Gastrocnemius medialis (tissue), 4 donors: ENCODE data around the gene SPATA31D3. TPM values are rescaled to one million over a fixed set of nuclear protein-coding genes. Genes with fewer than 3 reads are reported as not detected.
"Not testable (repeated sequence)": the region's sequence is repeated elsewhere in the genome, so short reads cannot be mapped to it uniquely, and the experiment has no call there.

ENCODE experiments used
- ATAC-seq, 2 donors: fragments of 150-250 bp; one replicate each; pipeline ENCODE4 v1.9.1; 2016
- DNase-seq, 2 donors: peaks; one replicate each; pipeline ENCODE4 v3.0.0-alpha.2; 2019
- H3K27ac ChIP-seq, 4 donors: fragments of 200-600 bp; sonication (generic); 1 replicate in 1 of 4; 2 replicates in 3 of 4; pipeline ENCODE4 v1.5.1; 2016 to 2018; ENCODE audit warnings: mild to moderate bottlenecking in 2 of 4, moderate library complexity in 1 of 4
- H3K27me3 ChIP-seq, 3 donors: fragments of 200-600 bp; sonication (generic) in 2 of 3; 1 replicate in 1 of 3; 2 replicates in 2 of 3; pipeline versions ENCODE4 v1.5.1 to v1.6.0; 2016 to 2019; ENCODE audit warnings: mild to moderate bottlenecking in 1 of 3, moderate library complexity in 1 of 3
- H3K36me3 ChIP-seq, 2 donors: fragments of 200-600 bp; sonication (generic) in 1 of 2; one replicate each; pipeline ENCODE4 v1.5.1; 2017 to 2018
- H3K4me1 ChIP-seq, 2 donors: fragments of 200-600 bp; sonication (generic) in 1 of 2; one replicate each; pipeline ENCODE4 v1.5.1; 2016 to 2017; ENCODE audit warnings: mild to moderate bottlenecking in 2 of 2
- H3K4me3 ChIP-seq, 4 donors: fragments of 200-600 bp; sonication (generic) in 3 of 4; 1 replicate in 1 of 4; 2 replicates in 3 of 4; pipeline ENCODE4 v1.5.1; 2016 to 2019; ENCODE audit warnings: mild to moderate bottlenecking in 2 of 4
- H3K9me3 ChIP-seq, 3 donors: fragments of 200-600 bp; sonication (generic) in 2 of 3; 1 replicate in 1 of 3; 2 replicates in 2 of 3; pipeline ENCODE4 v1.5.1; 2016 to 2019
- POLR2A ChIP-seq, 2 donors: fragments of 450-650 bp; IDR thresholded peaks; one replicate each; pipeline ENCODE4 v1.6.1; 2017; ENCODE audit warnings: antibody characterized with exemption in 2 of 2, mild to moderate bottlenecking in 2 of 2, moderate library complexity in 2 of 2
- in situ Hi-C, 4 donors: fragments of 200-750 bp; cut with MboI; loops; one replicate each; pipeline versions ENCODE4 v1.15.0 to v1.8.0; 2017; ENCODE audit warnings: low sequenced_read_pairs in 4 of 4
- intact Hi-C: fragments of 100-400 bp; cut with DNase I; formaldehyde crosslinking; loops from one replicate; pipeline ENCODE4 v1.15.1; 2023; ENCODE audit warnings: low total_unique reads
- total RNA-seq, 4 donors: library from RNA; depleted of rRNA; stranded (reverse); fragments of >200 nt; gene quantifications; one replicate each; pipeline versions ENCODE4 v1.1.0 to v1.2.3, GENCODE V29; 2016
- TF ChIP-seq, protein P1 (sequence below), 5 experiments: fragments of 450-650 bp in 3 of 5; fragments of 200-600 bp in 2 of 5; sonication (generic) in 2 of 5; IDR thresholded peaks in 4 of 5; conservative IDR thresholded peaks in 1 of 5; 1 replicate in 4 of 5; 2 replicates in 1 of 5; pipeline ENCODE4 v1.5.1; 2016 to 2019; ENCODE audit warnings: antibody characterized with exemption in 5 of 5, mild to moderate bottlenecking in 3 of 5, moderate library complexity in 3 of 5

Gene SPATA31D3
- total RNA-seq, 4 donors from 2014 or later: not detected

DNA sequence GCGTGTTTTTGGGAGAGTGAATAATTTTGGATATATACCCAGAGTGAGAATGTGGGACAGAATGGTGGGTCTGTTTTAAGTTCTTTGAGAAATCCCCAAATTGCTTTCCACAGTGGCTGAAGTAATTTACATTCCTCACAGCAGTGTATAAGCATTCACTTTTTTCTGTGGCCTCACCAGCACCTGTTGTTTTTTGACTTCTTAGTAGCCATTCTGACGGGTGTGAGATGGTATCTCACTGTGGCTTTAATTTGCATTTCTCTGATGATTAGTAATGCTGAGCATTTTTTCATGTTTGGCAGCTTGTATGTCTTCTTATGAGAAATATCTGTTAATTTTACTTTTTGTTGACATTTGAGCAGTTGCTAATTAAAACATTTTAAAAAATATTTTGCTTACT is 35.9 kb downstream of the SPATA31D3 start:
- in situ Hi-C loops: no loop called here
- TF ChIP-seq, protein P1, sequence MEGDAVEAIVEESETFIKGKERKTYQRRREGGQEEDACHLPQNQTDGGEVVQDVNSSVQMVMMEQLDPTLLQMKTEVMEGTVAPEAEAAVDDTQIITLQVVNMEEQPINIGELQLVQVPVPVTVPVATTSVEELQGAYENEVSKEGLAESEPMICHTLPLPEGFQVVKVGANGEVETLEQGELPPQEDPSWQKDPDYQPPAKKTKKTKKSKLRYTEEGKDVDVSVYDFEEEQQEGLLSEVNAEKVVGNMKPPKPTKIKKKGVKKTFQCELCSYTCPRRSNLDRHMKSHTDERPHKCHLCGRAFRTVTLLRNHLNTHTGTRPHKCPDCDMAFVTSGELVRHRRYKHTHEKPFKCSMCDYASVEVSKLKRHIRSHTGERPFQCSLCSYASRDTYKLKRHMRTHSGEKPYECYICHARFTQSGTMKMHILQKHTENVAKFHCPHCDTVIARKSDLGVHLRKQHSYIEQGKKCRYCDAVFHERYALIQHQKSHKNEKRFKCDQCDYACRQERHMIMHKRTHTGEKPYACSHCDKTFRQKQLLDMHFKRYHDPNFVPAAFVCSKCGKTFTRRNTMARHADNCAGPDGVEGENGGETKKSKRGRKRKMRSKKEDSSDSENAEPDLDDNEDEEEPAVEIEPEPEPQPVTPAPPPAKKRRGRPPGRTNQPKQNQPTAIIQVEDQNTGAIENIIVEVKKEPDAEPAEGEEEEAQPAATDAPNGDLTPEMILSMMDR (IDR thresholded peaks at IDR 0.05 in 4 of 5, conservative IDR thresholded peaks at IDR 0.05 in 1 of 5): no peak
- TF ChIP-seq POLR2A (IDR thresholded peaks at IDR 0.05): no peak
- intact Hi-C loops: no loop called here

DNA sequence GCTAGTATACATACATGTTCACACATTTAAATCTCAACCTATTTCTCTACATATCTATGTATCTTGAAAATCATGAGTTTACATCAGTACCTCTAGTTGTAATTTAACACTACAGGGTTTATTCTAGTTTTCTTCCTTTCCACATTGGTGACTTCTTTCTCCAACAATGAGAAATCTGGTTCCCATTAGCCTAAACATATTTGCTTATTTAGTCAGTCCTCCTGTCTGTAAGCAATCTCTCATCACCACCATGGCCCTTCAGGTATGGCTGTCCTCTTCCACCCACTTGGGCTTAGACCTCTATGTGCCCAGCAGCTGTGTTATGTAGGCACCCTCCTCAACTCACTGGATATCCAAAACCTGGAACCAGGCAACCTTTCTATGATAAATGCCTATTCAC is 37.3 kb downstream of the SPATA31D3 start:
- no peak for DNase-seq
- no peak overlapping the region for H3K4me3 ChIP-seq
- no peak overlapping the region for H3K27ac ChIP-seq
- no peak for ATAC-seq
- no peaks in the 10 kb centered on the region for H3K9me3 ChIP-seq
- H3K36me3 ChIP-seq: no peaks in the 10 kb centered on the region
- no peak for TF ChIP-seq POLR2A (IDR thresholded peaks at IDR 0.05)
- TF ChIP-seq, protein P1 (IDR thresholded peaks at IDR 0.05 in 4 of 5, conservative IDR thresholded peaks at IDR 0.05 in 1 of 5): no peak
- no peaks in the 10 kb centered on the region for H3K4me1 ChIP-seq
- intact Hi-C loops (no loop called here), in situ Hi-C loops (no loop called here)
- no peaks in the 10 kb centered on the region for H3K27me3 ChIP-seq

More for the DNA sequence above, 35.9 kb downstream of the SPATA31D3 start:
- Histone ChIP-seq H3K36me3 (no peaks in the 10 kb centered on the region), H3K27me3 (no peaks in the 10 kb centered on the region), H3K9me3 (no peaks in the 10 kb centered on the region), H3K4me1 (peaks cover 0 to 9% of the 10 kb centered on the region in 2 donors), H3K4me3 (no peak overlapping the region), H3K27ac (no peak overlapping the region)
- ATAC-seq (no peak), DNase-seq (no peak)

DNA sequence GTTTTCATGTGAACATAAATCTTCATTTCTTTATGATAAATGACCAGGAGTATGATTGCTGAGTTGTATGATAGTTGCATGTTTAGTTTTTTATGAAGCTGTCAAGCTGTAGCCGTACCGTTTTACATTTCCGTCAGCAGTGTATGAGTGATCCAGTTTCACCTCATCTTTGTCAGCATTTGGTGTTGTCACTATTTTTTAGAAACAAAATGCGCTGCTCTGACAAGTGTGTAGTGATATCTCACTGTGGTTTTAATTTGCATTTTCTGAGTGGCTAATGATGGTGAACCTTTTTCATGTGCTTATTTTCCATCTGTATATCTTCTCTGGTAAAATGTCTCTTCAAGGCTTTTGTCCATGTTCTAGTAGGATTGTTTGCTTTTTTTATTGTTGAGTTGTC is 38.6 kb downstream of the SPATA31D3 start:
- Histone ChIP-seq H3K9me3 (no peaks in the 10 kb centered on the region), H3K27ac (no peak overlapping the region), H3K4me1 (no peaks in the 10 kb centered on the region), H3K36me3 (no peaks in the 10 kb centered on the region), H3K27me3 (no peaks in the 10 kb centered on the region), H3K4me3 (no peak overlapping the region)
- in situ Hi-C loops (no loop called here), intact Hi-C loops (no loop called here)
- no peak for DNase-seq
- TF ChIP-seq, protein P1 (IDR thresholded peaks at IDR 0.05 in 4 of 5, conservative IDR thresholded peaks at IDR 0.05 in 1 of 5): no peak
- no peak for TF ChIP-seq POLR2A (IDR thresholded peaks at IDR 0.05)
- ATAC-seq: no peak

DNA sequence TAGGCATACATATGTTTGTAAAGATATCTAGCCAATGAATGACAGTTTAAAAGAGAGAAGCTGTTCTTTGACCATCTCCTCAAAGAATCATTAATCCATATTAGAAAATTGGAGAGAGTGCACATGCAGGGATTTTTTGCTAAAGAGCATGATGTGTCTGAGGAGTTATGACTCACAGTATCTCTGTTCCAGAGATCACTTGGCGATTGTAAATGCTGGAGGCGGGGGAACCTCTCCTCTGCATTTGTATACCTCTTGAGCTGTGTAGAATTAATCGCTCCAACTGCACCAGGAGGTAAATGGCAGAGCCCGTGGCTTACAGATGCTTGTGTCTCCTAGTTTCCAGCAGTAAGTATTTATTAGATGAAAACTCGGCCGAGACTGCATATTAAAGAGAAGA is 41.6 kb downstream of the SPATA31D3 start:
- TF ChIP-seq POLR2A (IDR thresholded peaks at IDR 0.05): no peak
- TF ChIP-seq, protein P1 (IDR thresholded peaks at IDR 0.05 in 4 of 5, conservative IDR thresholded peaks at IDR 0.05 in 1 of 5): no peak

DNA sequence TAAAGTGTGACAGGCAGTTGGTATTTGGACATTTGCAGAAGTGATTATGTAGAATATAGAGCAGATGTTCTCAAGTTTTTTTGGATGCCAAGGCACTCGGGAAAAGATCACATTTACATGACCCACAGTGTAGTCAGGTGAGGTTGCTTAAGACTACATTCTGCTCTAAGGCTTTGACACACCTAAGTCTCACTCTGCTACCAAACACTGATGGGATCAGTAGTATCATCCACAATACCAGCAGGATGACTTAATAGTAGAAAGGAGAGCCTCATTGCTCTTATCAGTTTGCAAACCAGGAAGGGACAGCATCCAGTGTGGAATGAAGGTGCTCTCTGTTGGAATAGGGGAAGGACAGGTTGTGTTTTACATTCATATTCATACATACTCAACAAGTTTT is 42.8 kb downstream of the SPATA31D3 start:
- Histone ChIP-seq H3K36me3 (no peaks in the 10 kb centered on the region), H3K27ac (no peak overlapping the region), H3K27me3 (no peaks in the 10 kb centered on the region), H3K4me3 (no peak overlapping the region), H3K4me1 (no peaks in the 10 kb centered on the region), H3K9me3 (no peaks in the 10 kb centered on the region)
- ATAC-seq: no peak
- in situ Hi-C loops (no loop called here), intact Hi-C loops (no loop called here)
- TF ChIP-seq POLR2A (IDR thresholded peaks at IDR 0.05): no peak
- TF ChIP-seq, protein P1 (IDR thresholded peaks at IDR 0.05 in 4 of 5, conservative IDR thresholded peaks at IDR 0.05 in 1 of 5): no peak
- DNase-seq: no peak

More for the DNA sequence above, 41.6 kb downstream of the SPATA31D3 start:
- intact Hi-C loops: no loop called here
- no peaks in the 10 kb centered on the region for H3K27me3 ChIP-seq
- DNase-seq (no peak), ATAC-seq (no peak)
- H3K36me3 ChIP-seq: no peaks in the 10 kb centered on the region
- H3K9me3 ChIP-seq: no peaks in the 10 kb centered on the region
- in situ Hi-C loops: no loop called here
- H3K4me3 ChIP-seq: no peak overlapping the region
- H3K4me1 ChIP-seq: no peaks in the 10 kb centered on the region
- H3K27ac ChIP-seq: no peak overlapping the region

DNA sequence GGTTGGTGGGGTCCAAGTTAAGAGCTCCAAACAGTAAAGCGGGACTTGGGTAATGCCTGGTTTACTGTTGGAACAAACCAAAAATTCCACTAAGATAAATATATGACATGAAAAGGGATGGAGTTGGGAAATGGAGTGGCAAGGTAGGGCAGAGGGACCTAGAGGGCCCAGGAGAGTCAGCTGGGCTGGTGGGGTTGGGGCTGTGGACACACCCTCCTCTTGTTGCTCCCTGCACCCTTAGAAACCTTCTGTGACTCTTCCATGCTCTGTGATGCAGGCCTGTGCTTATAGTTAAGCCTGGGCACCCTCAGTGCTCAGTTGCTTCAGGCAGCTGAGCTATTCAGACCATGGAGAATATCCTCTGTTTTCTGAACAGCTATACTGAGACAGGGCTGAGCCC is 45.2 kb downstream of the SPATA31D3 start, which contains the start of gene SPATA31D1:
TSS of gene SPATA31D1 (plus strand) at position 301 of the 400 bp plus-strand sequence. CDS start at position 348, 47 bp downstream.
- ATAC-seq, intact Hi-C loops, DNase-seq, in situ Hi-C loops, H3K9me3 ChIP-seq, H3K36me3 ChIP-seq, H3K27ac ChIP-seq, H3K27me3 ChIP-seq, H3K4me3 ChIP-seq, H3K4me1 ChIP-seq: not testable (repeated sequence)
